Measurements from ENCODE around the gene BST2. TPM values are rescaled to one million over a fixed set of nuclear protein-coding genes. Genes with fewer than 3 reads are reported as not detected.

The BST2 gene
- total and polyA plus RNA-seq, 10 donors = 91.4 to 257 (median 168) TPM

- H3K27ac ChIP-seq = peak overlapping the region in 5 of 8 donors; percentile 33 to 71 (median 55)
- no peak for DNase-seq
Observed at GRCh38 chr19:17357078-17357666, 48.3 kb downstream of the BST2 start.

GRCh38 chr19:17353386-17353785 is 52.0 kb downstream of the BST2 start:
- no peak overlapping the region for H3K4me3 ChIP-seq
- H3K27me3 ChIP-seq (replicated peaks in 1 of 7) = peaks cover 0 to 40% (median 3%) of the 10 kb centered on the region in 7 donors
- peaks cover 0 to 33% (median 0%) of the 10 kb centered on the region in 6 donors for H3K36me3 ChIP-seq
- TF ChIP-seq POLR2A (IDR thresholded peaks at IDR 0.05) = no peak
- intact Hi-C loops (cut with DNase I; ENCODE audit: low total_unique reads) = no loop called here
- WGBS, 5 donors = 70 to 80% (median 70%) methylated on average over 8 of the region's 8 CpGs
- no peaks in the 10 kb centered on the region for H3K9me3 ChIP-seq
- no peak for DNase-seq
- peaks cover 6 to 69% (median 49%) of the 10 kb centered on the region in 6 donors for H3K4me1 ChIP-seq
- H3K27ac ChIP-seq = peak overlapping the region in 5 of 8 donors; percentile 48 to 68 (median 65)

More at GRCh38 chr19:17357078-17357666, 48.3 kb downstream of the BST2 start:
- 75 to 84% (median 76%) methylated on average over 7 of the region's 7 CpGs for WGBS, 5 donors
- TF ChIP-seq, protein P1, sequence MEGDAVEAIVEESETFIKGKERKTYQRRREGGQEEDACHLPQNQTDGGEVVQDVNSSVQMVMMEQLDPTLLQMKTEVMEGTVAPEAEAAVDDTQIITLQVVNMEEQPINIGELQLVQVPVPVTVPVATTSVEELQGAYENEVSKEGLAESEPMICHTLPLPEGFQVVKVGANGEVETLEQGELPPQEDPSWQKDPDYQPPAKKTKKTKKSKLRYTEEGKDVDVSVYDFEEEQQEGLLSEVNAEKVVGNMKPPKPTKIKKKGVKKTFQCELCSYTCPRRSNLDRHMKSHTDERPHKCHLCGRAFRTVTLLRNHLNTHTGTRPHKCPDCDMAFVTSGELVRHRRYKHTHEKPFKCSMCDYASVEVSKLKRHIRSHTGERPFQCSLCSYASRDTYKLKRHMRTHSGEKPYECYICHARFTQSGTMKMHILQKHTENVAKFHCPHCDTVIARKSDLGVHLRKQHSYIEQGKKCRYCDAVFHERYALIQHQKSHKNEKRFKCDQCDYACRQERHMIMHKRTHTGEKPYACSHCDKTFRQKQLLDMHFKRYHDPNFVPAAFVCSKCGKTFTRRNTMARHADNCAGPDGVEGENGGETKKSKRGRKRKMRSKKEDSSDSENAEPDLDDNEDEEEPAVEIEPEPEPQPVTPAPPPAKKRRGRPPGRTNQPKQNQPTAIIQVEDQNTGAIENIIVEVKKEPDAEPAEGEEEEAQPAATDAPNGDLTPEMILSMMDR (IDR thresholded peaks at IDR 0.05 in 8 of 11, conservative IDR thresholded peaks at IDR 0.05 in 3 of 11) = no peak
- no peak for TF ChIP-seq POLR2AphosphoS5 (IDR thresholded peaks at IDR 0.05)
- TF ChIP-seq POLR2A (IDR thresholded peaks at IDR 0.05) = no peak
- H3K4me3 ChIP-seq = no peak overlapping the region
- peaks cover 0 to 49% (median 0%) of the 10 kb centered on the region in 6 donors for H3K36me3 ChIP-seq
- peaks cover 3 to 57% (median 31%) of the 10 kb centered on the region in 6 donors for H3K4me1 ChIP-seq
- intact Hi-C loops (cut with DNase I; ENCODE audit: low total_unique reads) = no loop called here
- no peaks in the 10 kb centered on the region for H3K9me3 ChIP-seq
- H3K27me3 ChIP-seq (replicated peaks in 1 of 7) = peaks cover 0 to 9% (median 0%) of the 10 kb centered on the region in 7 donors

Other genes starting within 250 kb of the BST2 start
- gene USE1, start 190.3 kb downstream of the BST2 start, total RNA-seq = 10 to 100 TPM; 17.2 to 30.4 (median 25.9) TPM
- gene USE1, start 190.3 kb downstream of the BST2 start, polyA plus RNA-seq = 10 to 100 TPM; 65.1 to 74.4 (median 65.4) TPM
- 10 to 100 TPM in 6 of 7 donors, 1 to 10 TPM in 1; 7.7 to 28.6 (median 25.4) TPM for gene OCEL1, start 179.4 kb downstream of the BST2 start, total RNA-seq
- gene OCEL1, start 179.4 kb downstream of the BST2 start, polyA plus RNA-seq = 10 to 100 TPM; 20.4 to 31.8 (median 24.3) TPM
- 10 to 100 TPM; 11.6 to 15.0 (median 14.5) TPM for gene NR2F6, start 159.7 kb downstream of the BST2 start, total RNA-seq
- gene NR2F6, start 159.7 kb downstream of the BST2 start, polyA plus RNA-seq = 10 to 100 TPM in 1 of 3 donors, 1 to 10 TPM in 2; 6.6 to 11.9 (median 7.8) TPM
- 10 to 100 TPM in 2 of 7 donors, 1 to 10 TPM in 5; 4.4 to 16.6 (median 7.6) TPM for gene USHBP1, start 140.9 kb downstream of the BST2 start, total RNA-seq
- 10 to 100 TPM in 2 of 3 donors, 1 to 10 TPM in 1; 3.1 to 16.6 (median 12.4) TPM for gene USHBP1, start 140.9 kb downstream of the BST2 start, polyA plus RNA-seq
- gene BABAM1, start 138.2 kb downstream of the BST2 start, total RNA-seq = 10 to 100 TPM; 61.7 to 84.3 (median 71.3) TPM
- gene BABAM1, start 138.2 kb downstream of the BST2 start, polyA plus RNA-seq = 100 to 1,000 TPM in 2 of 3 donors, 10 to 100 TPM in 1; 74.8 to 133 (median 114) TPM
- 1 to 10 TPM; 1.9 to 5.0 (median 3.1) TPM for gene ANKLE1, start 123.7 kb downstream of the BST2 start, total RNA-seq
- 1 to 10 TPM; 2.2 to 4.3 (median 2.4) TPM for gene ANKLE1, start 123.7 kb downstream of the BST2 start, polyA plus RNA-seq
- 10 to 100 TPM in 5 of 7 donors, 1 to 10 TPM in 2; 7.7 to 18.7 (median 13.2) TPM for gene ABHD8, start 102.2 kb downstream of the BST2 start, total RNA-seq
- gene ABHD8, start 102.2 kb downstream of the BST2 start, polyA plus RNA-seq = 10 to 100 TPM in 1 of 3 donors, 1 to 10 TPM in 2; 6.5 to 12.6 (median 7.9) TPM
- 10 to 100 TPM; 37.5 to 93.2 (median 57.8) TPM for gene MRPL34, start 99.8 kb downstream of the BST2 start, total RNA-seq
- 100 to 1,000 TPM in 2 of 3 donors, 10 to 100 TPM in 1; 95.4 to 153 (median 152) TPM for gene MRPL34, start 99.8 kb downstream of the BST2 start, polyA plus RNA-seq
- 10 to 100 TPM; 10.5 to 25.6 (median 22.4) TPM for gene DDA1, start 96.1 kb downstream of the BST2 start, total RNA-seq
- gene DDA1, start 96.1 kb downstream of the BST2 start, polyA plus RNA-seq = 10 to 100 TPM; 28.7 to 42.2 (median 37.7) TPM
- gene ANO8, start 70.8 kb downstream of the BST2 start, total RNA-seq = 10 to 100 TPM in 2 of 7 donors, 1 to 10 TPM in 5; 6.5 to 12.0 (median 9.4) TPM
- 1 to 10 TPM; 1.1 to 4.4 (median 1.5) TPM for gene ANO8, start 70.8 kb downstream of the BST2 start, polyA plus RNA-seq
- gene GTPBP3, start 68.1 kb downstream of the BST2 start, total RNA-seq = 10 to 100 TPM; 19.4 to 44.1 (median 28.2) TPM
- 10 to 100 TPM; 13.0 to 24.5 (median 17.5) TPM for gene GTPBP3, start 68.1 kb downstream of the BST2 start, polyA plus RNA-seq
- 100 to 1,000 TPM; 233 to 555 (median 350) TPM for gene PLVAP, start 28.3 kb downstream of the BST2 start, total RNA-seq
- gene PLVAP, start 28.3 kb downstream of the BST2 start, polyA plus RNA-seq = 10 to 100 TPM; 26.6 to 57.9 (median 46.6) TPM
- 1 to 10 TPM in 6 of 7 donors, not detected in 1; 1.0 to 2.2 (median 1.7) TPM for gene CCDC194, start 11.4 kb downstream of the BST2 start, total RNA-seq
- gene CCDC194, start 11.4 kb downstream of the BST2 start, polyA plus RNA-seq = under 1 TPM; 0.13 to 0.18 (median 0.15) TPM
- 10 to 100 TPM; 31.7 to 45.2 (median 37.8) TPM for gene MVB12A, start 14.4 kb upstream of the BST2 start, total RNA-seq
- gene MVB12A, start 14.4 kb upstream of the BST2 start, polyA plus RNA-seq = 10 to 100 TPM; 42.0 to 62.0 (median 42.1) TPM
- gene TMEM221, start 43.0 kb upstream of the BST2 start, total RNA-seq = not detected
- gene TMEM221, start 43.0 kb upstream of the BST2 start, polyA plus RNA-seq = under 1 TPM in 2 of 3 donors, not detected in 1; 0.03 to 0.20 TPM
- gene NXNL1, start 55.3 kb upstream of the BST2 start, total RNA-seq = not detected
- gene NXNL1, start 55.3 kb upstream of the BST2 start, polyA plus RNA-seq = not detected
- 10 to 100 TPM; 11.3 to 23.3 (median 18.6) TPM for gene SLC27A1, start 64.9 kb upstream of the BST2 start, total RNA-seq
- 10 to 100 TPM in 1 of 3 donors, 1 to 10 TPM in 2; 4.8 to 14.7 (median 9.3) TPM for gene SLC27A1, start 64.9 kb upstream of the BST2 start, polyA plus RNA-seq
- 100 to 1,000 TPM in 2 of 7 donors, 10 to 100 TPM in 5; 70.6 to 111 (median 83.7) TPM for gene PGLS, start 106.0 kb upstream of the BST2 start, total RNA-seq
- 100 to 1,000 TPM in 2 of 3 donors, 10 to 100 TPM in 1; 94.8 to 118 (median 109) TPM for gene PGLS, start 106.0 kb upstream of the BST2 start, polyA plus RNA-seq
- gene COLGALT1, start 150.0 kb upstream of the BST2 start, total RNA-seq = 100 to 1,000 TPM in 4 of 7 donors, 10 to 100 TPM in 3; 89.4 to 146 (median 116) TPM
- gene COLGALT1, start 150.0 kb upstream of the BST2 start, polyA plus RNA-seq = 10 to 100 TPM; 52.4 to 86.4 (median 83.1) TPM

Measured in spleen (tissue), 11 donors.